ENCODE measurements around the gene FHIT.

- TF ChIP-seq CTCF (IDR thresholded peaks at IDR 0.05) (no peak), POLR2AphosphoS5 (IDR thresholded peaks at IDR 0.05) (no peak)
These were observed 160.7 kb downstream of the FHIT start for GRCh38 chr3:61090389-61091169.
